Breast epithelium (tissue), 3 donors: ENCODE results near the gene B3GAT3.

Experiments used
- POLR2A ChIP-seq: fragments of 450-650 bp; IDR thresholded peaks from one replicate; pipeline ENCODE4 v1.6.1; 2016; ENCODE audit warnings: antibody characterized with exemption, mild to moderate bottlenecking, moderate library complexity
- POLR2AphosphoS5 ChIP-seq, 3 donors: sonication (generic); formaldehyde crosslinking; IDR thresholded peaks; one replicate each; pipeline ENCODE4 v1.6.1; 2017; ENCODE audit warnings: antibody characterized with exemption in 3 of 3
- TF ChIP-seq, protein P1 (sequence below), 3 donors: fragments of 450-650 bp; IDR thresholded peaks; one replicate each; pipeline ENCODE4 v1.5.1; 2016 to 2017; ENCODE audit warnings: antibody characterized with exemption in 3 of 3, mild to moderate bottlenecking in 3 of 3, moderate library complexity in 3 of 3

DNA sequence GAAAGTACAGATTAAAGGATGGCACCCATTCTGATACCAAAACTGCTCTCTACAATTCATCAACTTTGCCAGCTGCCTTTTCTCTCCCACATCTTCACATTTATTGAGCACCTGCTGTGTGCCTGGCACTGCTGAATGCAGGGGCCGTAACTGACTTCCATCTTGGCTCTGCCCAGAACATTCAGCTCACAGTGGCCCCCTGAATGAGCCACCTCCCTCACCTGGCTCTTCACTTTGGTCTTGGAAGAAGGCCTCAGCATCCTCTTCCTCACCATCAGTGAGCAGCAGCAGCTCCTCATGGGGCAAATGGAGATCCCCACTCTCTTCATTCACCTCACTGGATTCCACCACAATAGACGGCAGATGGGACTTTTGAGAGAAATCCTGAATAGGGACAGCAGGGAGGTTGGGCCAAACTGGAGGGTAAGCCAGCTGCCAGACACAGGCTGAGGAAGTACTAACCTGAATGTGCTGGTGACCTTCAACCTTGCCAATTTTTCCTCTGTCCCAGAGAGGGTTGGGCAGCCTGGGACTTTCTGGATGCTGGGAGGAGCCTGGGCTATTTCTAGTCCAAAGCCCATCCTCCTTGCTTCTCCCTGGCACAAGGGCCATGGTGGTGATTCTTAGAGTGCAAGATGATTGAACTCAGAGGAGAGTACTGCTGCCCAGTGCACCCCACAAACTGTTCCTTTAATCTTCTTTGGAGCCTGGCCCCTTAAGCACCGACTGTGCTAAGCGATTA lies 47.8 kb upstream of the B3GAT3 start:
- TF ChIP-seq, protein P1, sequence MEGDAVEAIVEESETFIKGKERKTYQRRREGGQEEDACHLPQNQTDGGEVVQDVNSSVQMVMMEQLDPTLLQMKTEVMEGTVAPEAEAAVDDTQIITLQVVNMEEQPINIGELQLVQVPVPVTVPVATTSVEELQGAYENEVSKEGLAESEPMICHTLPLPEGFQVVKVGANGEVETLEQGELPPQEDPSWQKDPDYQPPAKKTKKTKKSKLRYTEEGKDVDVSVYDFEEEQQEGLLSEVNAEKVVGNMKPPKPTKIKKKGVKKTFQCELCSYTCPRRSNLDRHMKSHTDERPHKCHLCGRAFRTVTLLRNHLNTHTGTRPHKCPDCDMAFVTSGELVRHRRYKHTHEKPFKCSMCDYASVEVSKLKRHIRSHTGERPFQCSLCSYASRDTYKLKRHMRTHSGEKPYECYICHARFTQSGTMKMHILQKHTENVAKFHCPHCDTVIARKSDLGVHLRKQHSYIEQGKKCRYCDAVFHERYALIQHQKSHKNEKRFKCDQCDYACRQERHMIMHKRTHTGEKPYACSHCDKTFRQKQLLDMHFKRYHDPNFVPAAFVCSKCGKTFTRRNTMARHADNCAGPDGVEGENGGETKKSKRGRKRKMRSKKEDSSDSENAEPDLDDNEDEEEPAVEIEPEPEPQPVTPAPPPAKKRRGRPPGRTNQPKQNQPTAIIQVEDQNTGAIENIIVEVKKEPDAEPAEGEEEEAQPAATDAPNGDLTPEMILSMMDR (IDR thresholded peaks at IDR 0.05) = no peak
- no peak for TF ChIP-seq POLR2AphosphoS5 (IDR thresholded peaks at IDR 0.05)
- TF ChIP-seq POLR2A = no peak
